SU-DHL-6 (cell line): ENCODE results near the gene ELP5.
"Not testable (repeated sequence)": the region's sequence is repeated elsewhere in the genome, so short reads cannot be mapped to it uniquely, and the experiment has no call there.

Experiments used
- H2AFZ ChIP-seq: fragments of 200-600 bp; sonication (generic); 2 replicates; pipeline ENCODE4 v1.6.1; 2014; ENCODE audit warnings: low read depth, mild to moderate bottlenecking, moderate library complexity, mixed read lengths, antibody characterized with exemption, low read length; ENCODE audit not compliant: severe bottlenecking
- H3F3A ChIP-seq: fragments of 200-600 bp; shearing (Covaris generic); 2 replicates; pipeline ENCODE4 v1.6.0; 2016; ENCODE audit warnings: antibody characterized with exemption, mild to moderate bottlenecking; ENCODE audit not compliant: insufficient read depth
- H3K27ac ChIP-seq: fragments of 200-600 bp; sonication (generic); 2 replicates; pipeline ENCODE4 v1.5.1; 2016; ENCODE audit warnings: low read depth, mild to moderate bottlenecking, low read length, moderate library complexity, mixed read lengths
- H3K27me3 ChIP-seq: fragments of 200-600 bp; sonication (generic), shearing (Covaris generic); 2 replicates; pipeline ENCODE4 v1.6.0; 2014; ENCODE audit warnings: mild to moderate bottlenecking, low read length
- H3K36me3 ChIP-seq: fragments of 200-600 bp; sonication (generic); 2 replicates; pipeline ENCODE4 v1.6.1; 2014; ENCODE audit warnings: mild to moderate bottlenecking, low read length, mixed read lengths
- H3K4me2 ChIP-seq: fragments of 300-600, 200-600 bp; shearing (Covaris generic), sonication (generic); 2 replicates; pipeline ENCODE4 v1.6.0; 2014; ENCODE audit warnings: low read length, low read depth, mild to moderate bottlenecking; ENCODE audit not compliant: poor library complexity, severe bottlenecking
- H3K4me3 ChIP-seq: fragments of 200-600 bp; sonication (generic); 2 replicates; pipeline ENCODE4 v1.5.1; 2014; ENCODE audit warnings: antibody characterized with exemption, low read length, mild to moderate bottlenecking, mixed read lengths; ENCODE audit not compliant: insufficient read depth, poor library complexity, severe bottlenecking
- H3K79me2 ChIP-seq: fragments of 200-600 bp; sonication (generic); 2 replicates; pipeline ENCODE4 v1.6.1; 2014; ENCODE audit warnings: mild to moderate bottlenecking, low read length, moderate library complexity; ENCODE audit not compliant: insufficient read depth
- H3K9ac ChIP-seq: fragments of 200-600 bp; sonication (generic); 2 replicates; pipeline ENCODE4 v1.7.0; 2014; ENCODE audit warnings: mild to moderate bottlenecking, low read length
- H3K9me2 ChIP-seq: fragments of 200-600 bp; sonication (generic); replicated peaks from 2 replicates; pipeline ENCODE4 v1.6.1; 2014; ENCODE audit warnings: low read length; ENCODE audit not compliant: insufficient read depth
- H3K9me3 ChIP-seq: fragments of 200-600 bp; sonication (generic); 2 replicates; pipeline ENCODE4 v1.6.1; 2014; ENCODE audit warnings: low read length, mixed read lengths; ENCODE audit not compliant: insufficient read depth
- H4K20me1 ChIP-seq: fragments of 200-600 bp; sonication (generic); 2 replicates; pipeline ENCODE4 v1.6.1; 2014; ENCODE audit warnings: low read depth, mild to moderate bottlenecking, antibody characterized with exemption, low read length, moderate library complexity, mixed read lengths
- CTCF ChIP-seq: fragments of 200-600 bp; sonication (generic); IDR thresholded peaks from one replicate; pipeline ENCODE4 v1.5.1; 2017; ENCODE audit warnings: antibody characterized with exemption, mild to moderate bottlenecking, low read length, moderate library complexity; ENCODE audit not compliant: insufficient read depth, poor library complexity, severe bottlenecking
- EZH2phosphoT487 ChIP-seq: fragments of 200-600 bp; sonication (generic), shearing (Covaris generic); conservative IDR thresholded peaks from 2 replicates; pipeline ENCODE4 v1.6.1; 2018; ENCODE audit warnings: mild to moderate bottlenecking, antibody characterized with exemption, low read length, moderate library complexity, mixed read lengths

Gene ELP5

GRCh38 chr17:7242717-7243452 lies 9.1 kb upstream of the ELP5 start:
- Histone ChIP-seq H2AFZ (peak overlapping the region; percentile 76), H3K4me3 (peak overlapping the region; percentile 90), H3K27me3 (no peaks in the 10 kb centered on the region), H3F3A (peaks cover 45% of the 10 kb centered on the region), H3K27ac (peak overlapping the region; percentile 84), H3K4me2 (peak overlapping the region; percentile 92), H3K9ac (peak overlapping the region; percentile 97), H4K20me1 (no peaks in the 10 kb centered on the region), H3K79me2 (peaks cover 39% of the 10 kb centered on the region), H3K36me3 (no peaks in the 10 kb centered on the region; the same call in 1 of the 2 replicates), H3K9me2 (no peaks in the 10 kb centered on the region), H3K9me3 (no peaks in the 10 kb centered on the region)
- TF ChIP-seq CTCF, result no peak
- TF ChIP-seq EZH2phosphoT487, result no peak

GRCh38 chr17:7243453-7243729 lies 8.6 kb upstream of the ELP5 start:
- Histone ChIP-seq H3K4me2 (peak overlapping the region; percentile 92), H3K36me3 (no peaks in the 10 kb centered on the region; the same call in 1 of the 2 replicates), H3K9me2 (no peaks in the 10 kb centered on the region), H3K27ac (peak overlapping the region; percentile 84; the same call in 1 of the 2 replicates), H3F3A (peaks cover 45% of the 10 kb centered on the region), H4K20me1 (no peaks in the 10 kb centered on the region), H3K9me3 (no peaks in the 10 kb centered on the region), H2AFZ (no peak overlapping the region), H3K4me3 (peak overlapping the region; percentile 90), H3K79me2 (peaks cover 44% of the 10 kb centered on the region), H3K27me3 (no peaks in the 10 kb centered on the region), H3K9ac (peak overlapping the region; percentile 97)
- TF ChIP-seq CTCF, result no peak

- not testable (repeated sequence) for H3K9me2 ChIP-seq, H3K9me3 ChIP-seq, H3K27ac ChIP-seq, H2AFZ ChIP-seq, H3K4me3 ChIP-seq, H3K36me3 ChIP-seq, H3K9ac ChIP-seq, H3K27me3 ChIP-seq, H4K20me1 ChIP-seq, H3K4me2 ChIP-seq
- H3K79me2 ChIP-seq, result peaks cover 45% of the 10 kb centered on the region
- peaks cover 45% of the 10 kb centered on the region for H3F3A ChIP-seq
These were observed 8.2 kb upstream of the ELP5 start for GRCh38 chr17:7243838-7244237.

GRCh38 chr17:7246779-7247178 lies 5.2 kb upstream of the ELP5 start:
- Histone ChIP-seq H3K9ac (no peak overlapping the region), H3K4me3 (no peak overlapping the region), H3K27me3 (no peaks in the 10 kb centered on the region), H3K9me3 (no peaks in the 10 kb centered on the region), H3K27ac (no peak overlapping the region), H4K20me1 (no peaks in the 10 kb centered on the region), H3K4me2 (no peak overlapping the region), H3F3A (peaks cover 24% of the 10 kb centered on the region), H3K79me2 (peaks cover 56% of the 10 kb centered on the region), H2AFZ (no peak overlapping the region), H3K36me3 (no peaks in the 10 kb centered on the region; the same call in 1 of the 2 replicates), H3K9me2 (no peaks in the 10 kb centered on the region)
- TF ChIP-seq EZH2phosphoT487, result no peak
